ENCODE results near the gene FAM20C.

Gene FAM20C

DNA sequence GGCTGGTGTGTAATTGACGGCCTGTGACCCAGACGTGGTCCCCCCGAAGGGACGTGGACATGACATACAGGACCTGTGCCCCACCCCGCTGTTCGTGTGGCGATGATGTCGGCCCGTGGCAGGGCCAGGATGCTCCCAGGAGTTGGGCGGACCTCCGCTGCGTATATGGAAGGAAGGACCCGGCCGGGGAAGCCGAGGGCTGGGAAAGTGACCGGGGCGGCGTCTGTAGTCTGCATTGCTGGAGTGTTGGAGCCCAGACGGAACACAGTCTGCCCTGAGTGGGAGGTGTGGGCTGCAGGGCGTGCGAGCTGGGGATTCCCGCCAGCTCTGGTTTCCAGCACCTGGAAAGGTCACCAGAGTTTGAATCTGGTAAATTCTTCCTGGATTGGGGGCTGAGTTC lies 52.6 kb downstream of the FAM20C start:
- Histone ChIP-seq H3K27ac (ENCODE audit: low read depth, low read length) (no peak overlapping the region), H3K4me2 (ENCODE audit: low read length) (no peak overlapping the region), H3K4me1 (ENCODE audit: control insufficient read depth, low read depth, low read length) (no peaks in the 10 kb centered on the region), H3K79me2 (ENCODE audit: control insufficient read depth, insufficient read depth, low read length) (no peaks in the 10 kb centered on the region), H2BK15ac (replicated peaks; ENCODE audit: low read depth) (no peak overlapping the region), H3K4me3 (ENCODE audit: low read length) (no peak overlapping the region), H3K18ac (ENCODE audit: low read length) (no peak overlapping the region), H3K79me1 (ENCODE audit: low read length) (peaks cover 2% of the 10 kb centered on the region), H3K23ac (ENCODE audit: low read length) (no peak overlapping the region), H3K56ac (ENCODE audit: low read length) (no peak overlapping the region), H2AK5ac (ENCODE audit: low read length) (no peak overlapping the region), H4K8ac (ENCODE audit: low read depth, low read length) (no peak overlapping the region), H3K36me3 (ENCODE audit: control insufficient read depth, insufficient read depth, low read length) (no peaks in the 10 kb centered on the region), H3K4ac (ENCODE audit: low read depth, low read length) (no peak overlapping the region), H2BK120ac (ENCODE audit: low read depth, low read length) (no peak overlapping the region), H3K9ac (ENCODE audit: low read length) (no peak overlapping the region), H3K27me3 (ENCODE audit: insufficient read depth, low read length, poor library complexity) (no peaks in the 10 kb centered on the region), H4K5ac (ENCODE audit: low read length) (no peak overlapping the region), H2BK5ac (ENCODE audit: low read length) (no peak overlapping the region)
- WGBS (ENCODE audit: extremely low coverage, insufficient coverage, low lambda C conversion rate) = no CpG with 5 or more reads among the region's 22 CpGs
- no peak for DNase-seq

DNA sequence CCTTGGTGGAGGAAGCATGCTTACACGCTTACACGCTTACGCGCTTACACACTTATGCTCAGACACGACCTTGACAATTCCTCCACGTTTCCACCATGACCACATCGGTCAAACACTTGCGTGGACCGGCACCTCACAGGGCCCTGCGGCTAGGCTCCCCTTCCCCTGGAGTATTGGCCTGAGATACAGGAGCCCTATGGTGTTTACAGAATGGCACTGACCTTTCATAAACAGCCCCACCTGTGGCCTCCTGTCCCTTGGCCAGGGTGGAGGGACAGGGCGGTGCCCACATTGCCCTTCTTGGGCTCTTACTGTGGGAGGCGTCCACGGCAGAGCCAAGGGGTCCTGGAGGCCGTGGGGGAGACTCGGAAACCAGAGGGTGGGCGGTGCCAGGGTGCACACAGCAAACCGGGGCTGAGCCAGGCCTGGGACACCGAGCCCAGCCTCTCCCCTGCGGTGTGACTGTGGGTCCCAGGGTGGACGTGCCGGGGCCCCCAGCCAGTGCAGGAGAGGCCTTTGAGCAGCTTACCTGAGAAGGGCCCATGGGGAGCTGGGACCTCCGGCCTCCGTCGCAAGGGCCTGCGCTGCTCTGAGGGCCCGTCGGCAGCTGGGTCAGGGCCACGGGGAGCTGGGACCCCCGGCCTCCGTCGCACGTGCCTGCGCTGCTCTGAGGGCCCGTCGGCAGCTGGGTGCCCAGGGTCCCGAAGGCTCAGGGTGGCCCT lies 53.4 kb downstream of the FAM20C start:
- H3K36me3 ChIP-seq (ENCODE audit: control insufficient read depth, insufficient read depth, low read length) = no peaks in the 10 kb centered on the region
- H4K5ac ChIP-seq (ENCODE audit: low read length) = no peak overlapping the region
- H3K4me3 ChIP-seq (ENCODE audit: low read length) = no peak overlapping the region
- no peaks in the 10 kb centered on the region for H3K27me3 ChIP-seq (ENCODE audit: insufficient read depth, low read length, poor library complexity)
- H3K4me1 ChIP-seq (ENCODE audit: control insufficient read depth, low read depth, low read length) = no peaks in the 10 kb centered on the region
- no peak overlapping the region for H3K4ac ChIP-seq (ENCODE audit: low read depth, low read length)
- no peaks in the 10 kb centered on the region for H3K79me2 ChIP-seq (ENCODE audit: control insufficient read depth, insufficient read depth, low read length)
- peaks cover 2% of the 10 kb centered on the region for H3K79me1 ChIP-seq (ENCODE audit: low read length)
- H2BK5ac ChIP-seq (ENCODE audit: low read length) = no peak overlapping the region
- H2BK120ac ChIP-seq (ENCODE audit: low read depth, low read length) = no peak overlapping the region
- H3K23ac ChIP-seq (ENCODE audit: low read length) = no peak overlapping the region
- no peak overlapping the region for H4K8ac ChIP-seq (ENCODE audit: low read depth, low read length)
- no peak overlapping the region for H2BK15ac ChIP-seq (replicated peaks; ENCODE audit: low read depth)
- no peak overlapping the region for H3K27ac ChIP-seq (ENCODE audit: low read depth, low read length)
- no peak for DNase-seq
- H3K4me2 ChIP-seq (ENCODE audit: low read length) = no peak overlapping the region
- H3K9ac ChIP-seq (ENCODE audit: low read length) = no peak overlapping the region
- no peak overlapping the region for H3K18ac ChIP-seq (ENCODE audit: low read length)
- no peak overlapping the region for H3K56ac ChIP-seq (ENCODE audit: low read length)
- no peak overlapping the region for H2AK5ac ChIP-seq (ENCODE audit: low read length)
- WGBS (ENCODE audit: extremely low coverage, insufficient coverage, low lambda C conversion rate) = no CpG with 5 or more reads among the region's 36 CpGs

DNA sequence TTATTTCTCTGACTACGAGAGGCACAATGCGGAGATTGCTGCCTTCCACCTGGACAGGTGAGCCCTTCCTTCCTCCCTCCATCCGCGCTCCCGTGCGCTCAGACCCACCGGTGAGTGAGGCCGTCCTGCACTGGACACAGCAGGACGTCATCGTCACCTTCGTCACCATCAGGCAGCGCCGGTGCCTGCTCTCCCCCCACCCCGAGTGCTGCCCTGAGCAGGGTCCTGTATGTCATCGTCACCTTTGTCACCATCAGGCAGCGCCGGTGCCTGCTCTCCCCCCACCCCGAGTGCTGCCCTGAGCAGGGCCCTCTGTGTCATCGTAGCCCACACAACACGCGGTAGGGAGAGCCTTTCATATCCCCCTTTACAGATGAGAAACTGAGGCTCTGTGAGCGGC lies 54.1 kb downstream of the FAM20C start:
- no peak overlapping the region for H4K5ac ChIP-seq (ENCODE audit: low read length)
- H3K27me3 ChIP-seq (ENCODE audit: insufficient read depth, low read length, poor library complexity) = no peaks in the 10 kb centered on the region
- H2BK15ac ChIP-seq (replicated peaks; ENCODE audit: low read depth) = no peak overlapping the region
- H2BK5ac ChIP-seq (ENCODE audit: low read length) = no peak overlapping the region
- no peak overlapping the region for H2BK120ac ChIP-seq (ENCODE audit: low read depth, low read length)
- no peak overlapping the region for H3K56ac ChIP-seq (ENCODE audit: low read length)
- H3K36me3 ChIP-seq (ENCODE audit: control insufficient read depth, insufficient read depth, low read length) = no peaks in the 10 kb centered on the region
- no peak overlapping the region for H3K9ac ChIP-seq (ENCODE audit: low read length)
- no peak overlapping the region for H4K8ac ChIP-seq (ENCODE audit: low read depth, low read length)
- no peak for DNase-seq
- H3K4ac ChIP-seq (ENCODE audit: low read depth, low read length) = no peak overlapping the region
- H3K18ac ChIP-seq (ENCODE audit: low read length) = no peak overlapping the region
- no CpG with 5 or more reads among the region's 22 CpGs for WGBS (ENCODE audit: extremely low coverage, insufficient coverage, low lambda C conversion rate)
- H3K4me2 ChIP-seq (ENCODE audit: low read length) = no peak overlapping the region
- no peaks in the 10 kb centered on the region for H3K4me1 ChIP-seq (ENCODE audit: control insufficient read depth, low read depth, low read length)
- H3K27ac ChIP-seq (ENCODE audit: low read depth, low read length) = no peak overlapping the region
- H3K79me1 ChIP-seq (ENCODE audit: low read length) = peaks cover 2% of the 10 kb centered on the region
- no peaks in the 10 kb centered on the region for H3K79me2 ChIP-seq (ENCODE audit: control insufficient read depth, insufficient read depth, low read length)
- H3K4me3 ChIP-seq (ENCODE audit: low read length) = no peak overlapping the region
- H3K23ac ChIP-seq (ENCODE audit: low read length) = no peak overlapping the region
- H2AK5ac ChIP-seq (ENCODE audit: low read length) = no peak overlapping the region

DNA sequence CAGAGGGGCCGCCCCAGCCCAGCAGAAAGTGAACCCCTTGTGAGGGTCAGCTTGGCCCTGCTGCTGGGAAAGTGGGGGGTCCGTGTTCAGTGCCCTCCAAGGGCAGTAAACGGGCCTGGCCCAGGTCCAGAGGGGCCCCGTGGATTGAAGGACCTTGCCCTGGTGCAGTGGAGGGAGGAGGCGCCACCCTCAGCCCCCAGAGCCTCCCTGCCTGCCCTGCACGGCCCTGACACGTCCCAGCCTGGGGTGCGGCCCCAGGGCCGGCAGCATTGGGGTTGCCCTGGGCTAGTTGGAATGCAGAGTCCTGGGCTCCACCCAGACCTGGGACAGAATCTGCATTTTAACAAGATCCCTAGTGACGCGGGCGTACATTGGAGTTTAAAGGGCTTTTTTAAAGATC lies 54.8 kb downstream of the FAM20C start:
- Histone ChIP-seq H2BK5ac (ENCODE audit: low read length) (no peak overlapping the region), H2AK5ac (ENCODE audit: low read length) (no peak overlapping the region), H2BK15ac (replicated peaks; ENCODE audit: low read depth) (no peak overlapping the region), H2BK120ac (ENCODE audit: low read depth, low read length) (no peak overlapping the region), H3K4me1 (ENCODE audit: control insufficient read depth, low read depth, low read length) (no peaks in the 10 kb centered on the region), H3K4me3 (ENCODE audit: low read length) (no peak overlapping the region), H3K18ac (ENCODE audit: low read length) (no peak overlapping the region), H3K36me3 (ENCODE audit: control insufficient read depth, insufficient read depth, low read length) (no peaks in the 10 kb centered on the region), H3K27ac (ENCODE audit: low read depth, low read length) (no peak overlapping the region), H3K9ac (ENCODE audit: low read length) (no peak overlapping the region), H4K8ac (ENCODE audit: low read depth, low read length) (no peak overlapping the region), H3K4ac (ENCODE audit: low read depth, low read length) (no peak overlapping the region), H3K4me2 (ENCODE audit: low read length) (no peak overlapping the region), H3K79me2 (ENCODE audit: control insufficient read depth, insufficient read depth, low read length) (no peaks in the 10 kb centered on the region), H3K27me3 (ENCODE audit: insufficient read depth, low read length, poor library complexity) (no peaks in the 10 kb centered on the region), H3K79me1 (ENCODE audit: low read length) (no peaks in the 10 kb centered on the region), H4K5ac (ENCODE audit: low read length) (no peak overlapping the region), H3K23ac (ENCODE audit: low read length) (no peak overlapping the region), H3K56ac (ENCODE audit: low read length) (no peak overlapping the region)
- DNase-seq = no peak
- WGBS (ENCODE audit: extremely low coverage, insufficient coverage, low lambda C conversion rate) = no CpG with 5 or more reads among the region's 12 CpGs

DNA sequence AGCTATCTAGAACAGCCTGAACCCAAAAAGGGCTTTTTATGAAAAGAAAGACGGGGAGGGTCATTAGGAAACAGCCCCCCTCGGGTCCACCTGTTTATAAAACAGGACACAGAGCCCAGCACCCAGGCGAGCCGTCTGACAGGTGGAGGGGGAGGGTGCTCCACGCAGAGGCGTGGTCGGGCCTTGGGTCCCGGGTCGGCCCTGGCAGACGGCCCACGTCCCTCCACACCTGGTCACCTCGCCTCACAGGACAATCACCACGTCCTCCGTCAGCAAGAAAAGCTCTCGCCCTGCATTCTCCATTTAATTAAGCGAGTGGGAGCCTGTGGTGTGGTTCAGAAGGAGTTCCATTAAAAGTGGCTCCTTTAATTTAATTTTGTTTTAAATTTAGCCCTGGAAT lies 55.3 kb downstream of the FAM20C start:
- Histone ChIP-seq H4K5ac (ENCODE audit: low read length) (no peak overlapping the region), H3K27ac (ENCODE audit: low read depth, low read length) (no peak overlapping the region), H3K56ac (ENCODE audit: low read length) (no peak overlapping the region), H3K79me2 (ENCODE audit: control insufficient read depth, insufficient read depth, low read length) (no peaks in the 10 kb centered on the region), H3K4me3 (ENCODE audit: low read length) (no peak overlapping the region), H3K9ac (ENCODE audit: low read length) (no peak overlapping the region), H3K4me1 (ENCODE audit: control insufficient read depth, low read depth, low read length) (no peaks in the 10 kb centered on the region), H2BK15ac (replicated peaks; ENCODE audit: low read depth) (no peak overlapping the region), H3K23ac (ENCODE audit: low read length) (no peak overlapping the region), H2AK5ac (ENCODE audit: low read length) (no peak overlapping the region), H3K4me2 (ENCODE audit: low read length) (no peak overlapping the region), H3K79me1 (ENCODE audit: low read length) (no peaks in the 10 kb centered on the region), H3K18ac (ENCODE audit: low read length) (no peak overlapping the region), H3K4ac (ENCODE audit: low read depth, low read length) (no peak overlapping the region), H4K8ac (ENCODE audit: low read depth, low read length) (no peak overlapping the region), H3K36me3 (ENCODE audit: control insufficient read depth, insufficient read depth, low read length) (no peaks in the 10 kb centered on the region), H3K27me3 (ENCODE audit: insufficient read depth, low read length, poor library complexity) (no peaks in the 10 kb centered on the region), H2BK5ac (ENCODE audit: low read length) (no peak overlapping the region), H2BK120ac (ENCODE audit: low read depth, low read length) (no peak overlapping the region)
- no peak for DNase-seq
- WGBS (ENCODE audit: extremely low coverage, insufficient coverage, low lambda C conversion rate) = no CpG with 5 or more reads among the region's 16 CpGs

All from mesendoderm (in vitro differentiated cells).